Calu3 (cell line): ENCODE data around the gene UBXN1. TPM values are rescaled to one million over a fixed set of nuclear protein-coding genes. Genes with fewer than 3 reads are reported as not detected.
"Not testable (repeated sequence)": the region's sequence is repeated elsewhere in the genome, so short reads cannot be mapped to it uniquely, and the experiment has no call there.

Experiments
- BruUV-seq: library from RNA; stranded (reverse); fragments of 400-500 nt; replicated peaks from 2 replicates; lab custom pipeline; 2021; lab: Mats Ljungman, UMichigan
- CTCF ChIA-PET: fragments of 300-600 bp; sonication (Branson Sonifier 250); formaldehyde crosslinking; loops from one replicate; lab custom pipeline; 2022; ENCODE audit warnings: antibody characterized with exemption; lab: Charles Lee
- DNase-seq: peaks from one replicate; pipeline ENCODE4 v3.0.0; 2022
- H3K27ac Mint-ChIP-seq: one replicate; pipeline ENCODE4 v1.8.0; 2022; ENCODE audit warnings: mixed read lengths; ENCODE audit not compliant: unreplicated experiment
- H3K27me3 Mint-ChIP-seq: one replicate; pipeline ENCODE4 v1.8.0; 2022; ENCODE audit warnings: mixed read lengths; ENCODE audit not compliant: unreplicated experiment
- H3K36me3 Mint-ChIP-seq: one replicate; pipeline ENCODE4 v1.8.0; 2022; ENCODE audit warnings: mild to moderate bottlenecking, moderate library complexity, mixed read lengths; ENCODE audit not compliant: insufficient read depth, unreplicated experiment
- H3K4me1 Mint-ChIP-seq: one replicate; pipeline ENCODE4 v1.8.0; 2022; ENCODE audit warnings: mild to moderate bottlenecking, low read depth, mixed read lengths; ENCODE audit not compliant: unreplicated experiment
- H3K4me3 Mint-ChIP-seq: one replicate; pipeline ENCODE4 v1.8.0; 2022; ENCODE audit warnings: mild to moderate bottlenecking, low read depth, moderate library complexity, mixed read lengths; ENCODE audit not compliant: unreplicated experiment
- H3K9me3 Mint-ChIP-seq: one replicate; pipeline ENCODE4 v1.8.0; 2022; ENCODE audit warnings: low read depth, mixed read lengths; ENCODE audit not compliant: unreplicated experiment
- intact Hi-C: fragments of 100-400 bp; cut with micrococcal nuclease; formaldehyde crosslinking; loops from one replicate; pipeline ENCODE4 v1.10.0; 2022; ENCODE audit not compliant: unreplicated experiment
- total RNA-seq: library from RNA; stranded (reverse); gene quantifications from 2 replicates; pipeline ENCODE4 v1.2.3, GENCODE V29; 2022
- TF ChIP-seq, protein P1 (sequence below): fragments of 200-600 bp; IDR thresholded peaks from one replicate; pipeline ENCODE4 v1.8.0; 2022; ENCODE audit warnings: antibody characterized with exemption; ENCODE audit not compliant: unreplicated experiment

Gene UBXN1
- total RNA-seq, 1 experiment from 2014 or later, result 91.9 TPM

- DNase-seq, result no peak
- H3K4me1 Mint-ChIP-seq, result peaks cover 24% of the 10 kb centered on the region
- no peaks in the 10 kb centered on the region for H3K9me3 Mint-ChIP-seq
- no TSS peak for BruUV-seq
- peak overlapping the region; percentile 86 for H3K4me3 Mint-ChIP-seq
- CTCF ChIA-PET, result no interaction called here
- H3K36me3 Mint-ChIP-seq, result peaks cover 78% of the 10 kb centered on the region
- TF ChIP-seq, protein P1, sequence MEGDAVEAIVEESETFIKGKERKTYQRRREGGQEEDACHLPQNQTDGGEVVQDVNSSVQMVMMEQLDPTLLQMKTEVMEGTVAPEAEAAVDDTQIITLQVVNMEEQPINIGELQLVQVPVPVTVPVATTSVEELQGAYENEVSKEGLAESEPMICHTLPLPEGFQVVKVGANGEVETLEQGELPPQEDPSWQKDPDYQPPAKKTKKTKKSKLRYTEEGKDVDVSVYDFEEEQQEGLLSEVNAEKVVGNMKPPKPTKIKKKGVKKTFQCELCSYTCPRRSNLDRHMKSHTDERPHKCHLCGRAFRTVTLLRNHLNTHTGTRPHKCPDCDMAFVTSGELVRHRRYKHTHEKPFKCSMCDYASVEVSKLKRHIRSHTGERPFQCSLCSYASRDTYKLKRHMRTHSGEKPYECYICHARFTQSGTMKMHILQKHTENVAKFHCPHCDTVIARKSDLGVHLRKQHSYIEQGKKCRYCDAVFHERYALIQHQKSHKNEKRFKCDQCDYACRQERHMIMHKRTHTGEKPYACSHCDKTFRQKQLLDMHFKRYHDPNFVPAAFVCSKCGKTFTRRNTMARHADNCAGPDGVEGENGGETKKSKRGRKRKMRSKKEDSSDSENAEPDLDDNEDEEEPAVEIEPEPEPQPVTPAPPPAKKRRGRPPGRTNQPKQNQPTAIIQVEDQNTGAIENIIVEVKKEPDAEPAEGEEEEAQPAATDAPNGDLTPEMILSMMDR, result no peak
- intact Hi-C loops, result no loop called here
- H3K27ac Mint-ChIP-seq, result no peak overlapping the region
- no peaks in the 10 kb centered on the region for H3K27me3 Mint-ChIP-seq
Measured at GRCh38 chr11:62676698-62677097, 2.2 kb downstream of the UBXN1 start.

GRCh38 chr11:62675415-62675814 is 3.5 kb downstream of the UBXN1 start:
- H3K27ac Mint-ChIP-seq, BruUV-seq, DNase-seq, H3K4me3 Mint-ChIP-seq, H3K9me3 Mint-ChIP-seq, H3K27me3 Mint-ChIP-seq, intact Hi-C loops: not testable (repeated sequence)
- Mint-ChIP-seq H3K4me1 (peaks cover 18% of the 10 kb centered on the region), H3K36me3 (peaks cover 84% of the 10 kb centered on the region)
- CTCF ChIA-PET, result interaction anchor here (0.6 to 0.7 kb wide), 3 partner anchors 14 to 132 kb away, joined by 3 to 4 read pairs (median 3); no protein-coding TSS in a partner anchor

DNA sequence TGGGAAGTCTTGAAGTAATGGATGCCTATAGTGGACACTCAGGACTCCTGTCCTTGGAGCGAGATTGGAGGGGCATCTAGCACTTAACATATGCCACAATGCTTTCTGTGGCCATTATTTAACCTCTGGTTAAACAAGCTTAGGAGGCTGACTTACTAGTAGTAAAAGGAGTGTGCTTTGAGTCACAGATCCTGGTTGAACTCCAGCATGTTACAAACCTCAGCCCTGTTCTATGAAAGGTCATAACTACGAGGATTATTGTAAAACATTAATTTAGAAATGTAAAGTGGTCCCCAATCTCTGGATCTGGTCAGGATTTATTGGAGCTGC is 5.7 kb downstream of the UBXN1 start:
- Mint-ChIP-seq H3K9me3 (no peaks in the 10 kb centered on the region), H3K27me3 (no peaks in the 10 kb centered on the region), H3K4me1 (peaks cover 16% of the 10 kb centered on the region), H3K36me3 (peaks cover 86% of the 10 kb centered on the region), H3K4me3 (peak overlapping the region; percentile 99), H3K27ac (no peak overlapping the region)
- TF ChIP-seq, protein P1, result no peak
- DNase-seq, result no peak
- intact Hi-C loops, result no loop called here
- CTCF ChIA-PET, result interaction anchor here (0.5 to 0.6 kb wide), 2 partner anchors 29 to 157 kb away, joined by 3 to 6 read pairs; no protein-coding TSS in a partner anchor
- no TSS peak for BruUV-seq

DNA sequence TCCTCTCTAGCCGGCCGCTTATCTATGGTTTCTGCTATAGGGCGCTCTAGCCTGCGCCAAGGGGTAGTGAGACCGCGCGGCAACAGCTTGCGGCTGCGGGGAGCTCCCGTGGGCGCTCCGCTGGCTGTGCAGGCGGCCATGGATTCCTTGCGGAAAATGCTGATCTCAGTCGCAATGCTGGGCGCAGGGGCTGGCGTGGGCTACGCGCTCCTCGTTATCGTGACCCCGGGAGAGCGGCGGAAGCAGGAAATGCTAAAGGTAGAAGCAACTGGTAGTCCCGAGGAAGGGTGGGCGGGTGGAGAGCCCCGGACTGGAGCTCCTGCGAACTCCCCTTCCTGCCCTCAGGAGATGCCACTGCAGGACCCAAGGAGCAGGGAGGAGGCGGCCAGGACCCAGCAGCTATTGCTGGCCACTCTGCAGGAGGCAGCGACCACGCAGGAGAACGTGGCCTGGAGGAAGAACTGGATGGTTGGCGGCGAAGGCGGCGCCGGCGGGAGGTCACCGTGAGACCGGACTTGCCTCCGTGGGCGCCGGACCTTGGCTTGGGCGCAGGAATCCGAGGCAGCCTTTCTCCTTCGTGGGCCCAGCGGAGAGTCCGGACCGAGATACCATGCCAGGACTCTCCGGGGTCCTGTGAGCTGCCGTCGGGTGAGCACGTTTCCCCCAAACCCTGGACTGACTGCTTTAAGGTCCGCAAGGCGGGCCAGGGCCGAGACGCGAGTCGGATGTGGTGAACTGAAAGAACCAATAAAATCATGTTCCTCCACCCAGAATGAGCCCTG is 7.1 kb downstream of the UBXN1 start, which contains the start of the genes LBHD1 and UQCC3:
TSS of gene LBHD1 (minus strand) at position 660 of the 782 bp plus-strand sequence. CDS start 2,236 bp downstream, outside the sequence.
TSS of gene UQCC3 (plus strand) at position 66 of the 782 bp plus-strand sequence. CDS start at position 139, 73 bp downstream.
- H3K27me3 Mint-ChIP-seq, result no peaks in the 10 kb centered on the region
- no peaks in the 10 kb centered on the region for H3K9me3 Mint-ChIP-seq
- DNase-seq, result peak; percentile 66
- peaks cover 89% of the 10 kb centered on the region for H3K36me3 Mint-ChIP-seq
- BruUV-seq, result TSS peak; percentile 33
- H3K4me3 Mint-ChIP-seq, result peak within 1 kb of the TSS; percentile 99
- H3K27ac Mint-ChIP-seq, result peak within 1 kb of the TSS; percentile 98
- CTCF ChIA-PET, result interaction anchor here (0.6 to 1.8 kb wide), 9 partner anchors 9 to 1373 kb away, joined by 3 to 8 read pairs (median 3); partner anchors contain the start of genes GANAB, MTA2, TTC9C and ZBTB3
- TF ChIP-seq, protein P1, result no peak
- peaks cover 8% of the 10 kb centered on the region for H3K4me1 Mint-ChIP-seq
- intact Hi-C loops, result no loop called here
